HG03159 (cell line): Measurements from ENCODE around the gene IL22RA1.

Experiments used
- ATAC-seq: cut with Tn5 transposase; IDR thresholded peaks from one replicate; pipeline ENCODE4 v1.9.1; 2021; ENCODE audit warnings: mild to moderate bottlenecking, moderate library complexity; ENCODE audit not compliant: unreplicated experiment

IL22RA1 gene, protein sequence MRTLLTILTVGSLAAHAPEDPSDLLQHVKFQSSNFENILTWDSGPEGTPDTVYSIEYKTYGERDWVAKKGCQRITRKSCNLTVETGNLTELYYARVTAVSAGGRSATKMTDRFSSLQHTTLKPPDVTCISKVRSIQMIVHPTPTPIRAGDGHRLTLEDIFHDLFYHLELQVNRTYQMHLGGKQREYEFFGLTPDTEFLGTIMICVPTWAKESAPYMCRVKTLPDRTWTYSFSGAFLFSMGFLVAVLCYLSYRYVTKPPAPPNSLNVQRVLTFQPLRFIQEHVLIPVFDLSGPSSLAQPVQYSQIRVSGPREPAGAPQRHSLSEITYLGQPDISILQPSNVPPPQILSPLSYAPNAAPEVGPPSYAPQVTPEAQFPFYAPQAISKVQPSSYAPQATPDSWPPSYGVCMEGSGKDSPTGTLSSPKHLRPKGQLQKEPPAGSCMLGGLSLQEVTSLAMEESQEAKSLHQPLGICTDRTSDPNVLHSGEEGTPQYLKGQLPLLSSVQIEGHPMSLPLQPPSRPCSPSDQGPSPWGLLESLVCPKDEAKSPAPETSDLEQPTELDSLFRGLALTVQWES

DNA sequence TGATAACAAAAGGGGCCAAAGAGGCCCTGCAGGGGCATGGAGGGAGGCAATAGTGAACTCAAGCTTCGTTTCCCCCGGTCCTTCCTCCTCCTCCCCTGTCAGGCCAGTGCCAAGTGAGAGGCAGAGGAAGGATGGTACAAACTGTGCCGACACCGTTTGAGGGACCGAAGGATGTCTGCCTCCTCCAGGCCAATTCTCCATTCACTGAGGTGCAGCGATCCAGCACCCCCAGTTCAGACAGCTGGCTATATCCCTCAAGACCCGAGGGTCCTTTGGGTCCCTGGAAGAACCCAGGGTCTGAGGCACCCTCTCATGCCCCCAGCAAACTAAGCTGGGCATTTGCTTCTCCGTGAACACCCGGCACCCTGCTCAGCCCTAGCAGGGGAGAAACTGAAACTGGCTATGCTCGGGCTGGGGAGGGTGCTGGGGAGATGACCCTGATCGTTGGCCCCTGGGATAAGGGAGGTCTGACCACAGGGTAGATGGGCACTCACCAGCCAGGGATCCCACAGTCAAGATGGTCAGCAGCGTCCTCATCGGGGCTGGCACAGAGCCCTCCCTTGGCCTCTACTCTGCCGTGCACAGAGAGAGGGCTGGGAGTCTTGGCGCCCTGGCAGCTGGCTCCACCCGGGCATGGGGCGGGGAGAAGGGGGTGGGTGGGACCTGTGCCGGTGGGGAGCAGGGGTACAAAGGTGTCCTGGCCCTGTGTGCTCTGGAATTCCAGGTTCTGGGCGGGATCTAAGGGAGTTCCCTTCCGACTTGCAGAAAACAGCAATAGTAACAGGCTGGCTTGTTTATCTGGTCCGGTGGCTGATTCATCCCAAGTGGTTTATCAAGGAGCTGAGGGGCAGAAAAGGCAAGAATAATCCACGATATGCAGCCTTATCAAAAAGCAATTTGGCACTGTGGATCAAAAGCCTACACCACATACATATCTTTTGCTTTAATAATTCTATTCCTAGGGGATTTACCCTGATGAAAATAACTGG lies at the start of gene IL22RA1:
Gene IL22RA1 (minus strand): TSS at position 595 of the 989 bp plus-strand sequence. CDS start 58 bp downstream, at position 537.
- ATAC-seq: no peak

DNA sequence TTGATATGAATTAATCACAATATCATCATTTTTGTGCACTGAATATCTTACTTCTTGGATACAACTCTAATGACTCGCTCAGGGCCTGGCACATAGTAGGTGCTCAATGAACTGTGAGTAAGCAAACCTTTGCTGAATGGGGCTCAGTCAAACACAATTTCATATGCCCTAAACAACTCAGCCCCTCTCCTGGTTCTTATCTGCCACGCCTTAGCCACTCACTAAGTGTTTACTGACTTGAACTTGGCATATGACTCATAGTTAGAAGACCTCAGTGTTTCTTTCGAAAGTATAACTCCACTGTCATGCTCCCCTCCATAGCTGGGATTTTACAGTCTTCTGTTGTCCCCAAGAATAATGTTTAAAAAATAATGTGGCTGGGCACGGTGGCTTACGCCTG lies 48.9 kb upstream of the IL22RA1 start:
- ATAC-seq: no peak

DNA sequence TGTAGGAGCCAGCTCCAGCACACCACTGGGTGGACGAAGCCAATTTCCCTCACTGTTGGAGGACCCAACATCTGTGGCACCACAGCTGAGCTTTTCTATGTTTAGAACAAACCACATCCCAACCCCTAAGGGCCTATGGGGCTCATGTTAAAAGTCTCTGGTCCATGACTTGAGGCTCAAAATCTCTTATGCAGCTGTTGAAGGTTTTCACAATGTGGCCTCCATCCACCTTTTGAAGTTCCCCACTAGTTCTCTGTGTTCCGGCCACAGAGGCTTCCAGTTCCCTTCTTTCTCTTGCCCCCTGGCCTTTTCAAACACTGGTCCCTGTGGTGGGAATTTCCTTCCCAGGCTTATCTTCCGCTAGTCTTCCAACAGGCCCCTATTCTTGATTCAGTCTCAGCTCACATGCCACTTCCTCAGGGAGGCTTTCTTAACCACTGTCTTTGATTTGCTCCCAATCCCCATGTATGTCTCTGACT lies 48.1 kb upstream of the IL22RA1 start:
- ATAC-seq: peak; percentile 57

DNA sequence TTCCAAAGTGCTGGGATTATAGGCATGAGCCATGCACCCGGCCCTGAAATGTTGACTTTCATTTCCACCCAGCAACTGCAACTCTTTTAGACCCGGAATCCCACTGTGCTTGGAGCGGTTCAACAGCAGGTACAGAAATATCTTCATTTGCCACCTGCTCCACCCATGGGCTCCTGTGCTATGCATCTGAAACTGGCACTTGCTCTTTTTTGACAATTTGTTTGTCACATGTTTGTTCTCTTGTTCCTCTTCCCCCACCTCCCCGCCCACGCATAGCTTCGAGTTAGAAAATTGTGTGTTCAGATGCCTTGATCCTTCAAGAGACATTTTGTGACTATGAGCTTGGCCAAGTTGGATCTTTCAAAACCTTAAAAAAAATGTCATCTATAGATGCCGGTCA lies 46.6 kb upstream of the IL22RA1 start:
- no peak for ATAC-seq

DNA sequence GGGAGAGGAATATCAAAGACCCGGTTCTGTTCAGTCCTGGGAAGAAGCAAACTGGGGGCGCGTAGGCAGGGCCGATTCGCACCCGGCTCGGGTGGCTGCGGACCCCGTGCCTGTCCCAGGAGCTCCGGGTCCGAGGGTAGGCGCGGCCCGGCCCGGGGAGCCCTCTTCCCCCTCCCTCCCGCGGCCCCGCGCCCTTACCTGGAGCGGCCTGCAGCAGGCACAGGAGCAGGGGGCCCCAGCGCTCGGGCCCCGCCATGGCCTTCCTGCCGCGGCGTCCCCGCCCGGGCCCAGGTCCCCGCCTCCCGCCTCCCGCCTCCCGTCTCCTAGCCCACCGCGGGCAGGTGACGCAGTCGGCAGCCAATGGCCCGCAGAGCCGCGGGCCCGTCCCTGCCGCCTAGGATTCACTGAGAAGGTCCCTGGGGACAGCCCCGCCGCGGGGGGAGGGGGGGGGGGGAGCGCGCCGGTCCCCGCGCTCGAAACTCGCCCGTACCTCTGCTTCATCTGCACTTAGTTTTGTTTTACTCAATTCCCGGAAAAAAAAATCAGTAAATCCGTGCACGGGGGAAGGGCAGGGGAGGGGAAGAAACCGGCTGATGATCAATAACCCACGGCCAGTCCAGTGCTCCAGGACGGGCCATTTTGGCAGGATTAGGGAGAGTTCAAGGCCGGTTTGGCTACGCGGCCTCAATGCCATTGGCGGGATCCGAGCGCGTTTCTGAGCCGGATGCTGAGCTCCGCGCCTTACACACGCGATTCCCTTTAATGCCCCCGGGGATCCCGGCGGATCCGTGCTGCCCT lies 44.3 kb upstream of the IL22RA1 start, which contains the start of gene IFNLR1:
Gene IFNLR1 (minus strand): TSS at position 297 of the 798 bp plus-strand sequence. CDS start 41 bp downstream, at position 256.
- no peak for ATAC-seq

DNA sequence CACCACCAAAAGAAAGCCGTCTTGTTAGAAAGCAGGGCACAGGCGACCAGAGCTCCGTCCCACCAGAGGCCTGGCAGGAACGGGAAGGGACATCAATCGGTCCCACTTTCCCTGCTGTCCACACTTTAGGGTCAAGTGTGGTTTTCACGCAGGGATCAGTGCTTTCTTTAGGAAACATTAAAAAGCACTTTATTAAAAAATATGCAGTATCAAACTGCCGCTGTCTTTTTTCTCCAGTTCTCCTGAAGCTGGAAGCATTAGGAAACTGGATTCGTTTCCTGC lies 43.7 kb upstream of the IL22RA1 start:
- no peak for ATAC-seq

DNA sequence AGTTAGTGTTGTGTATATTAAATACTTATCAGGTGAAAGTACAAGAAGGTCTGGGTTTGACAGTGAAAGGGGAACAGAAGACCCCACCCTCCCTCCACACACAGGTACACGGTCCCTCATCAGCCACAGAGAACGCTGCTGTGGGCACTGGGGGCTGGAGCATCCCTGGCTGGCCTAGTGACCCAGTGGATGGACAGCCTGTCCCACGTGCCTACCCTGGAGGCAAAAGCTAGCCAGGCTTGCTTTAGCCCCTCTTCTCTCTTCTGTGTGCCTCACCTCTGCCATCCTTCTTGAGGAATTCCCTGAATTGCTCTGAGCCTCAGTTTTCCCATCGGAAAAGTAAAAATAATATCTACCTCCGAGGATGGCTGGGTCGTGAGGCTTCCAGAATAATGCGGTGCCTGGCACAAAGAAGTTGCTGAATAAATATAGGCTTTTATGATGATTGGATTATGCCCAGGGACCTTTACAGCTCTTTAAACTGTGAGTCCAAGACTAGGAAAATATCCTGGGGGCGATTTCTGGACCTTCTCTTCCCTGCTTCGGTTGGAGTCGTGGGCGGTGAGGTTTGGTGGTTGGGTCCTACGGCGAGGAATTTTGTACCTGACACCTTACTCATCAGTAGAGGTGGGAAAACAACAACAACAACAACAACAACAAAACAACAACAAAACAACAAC lies 43.2 kb upstream of the IL22RA1 start:
- no peak for ATAC-seq

DNA sequence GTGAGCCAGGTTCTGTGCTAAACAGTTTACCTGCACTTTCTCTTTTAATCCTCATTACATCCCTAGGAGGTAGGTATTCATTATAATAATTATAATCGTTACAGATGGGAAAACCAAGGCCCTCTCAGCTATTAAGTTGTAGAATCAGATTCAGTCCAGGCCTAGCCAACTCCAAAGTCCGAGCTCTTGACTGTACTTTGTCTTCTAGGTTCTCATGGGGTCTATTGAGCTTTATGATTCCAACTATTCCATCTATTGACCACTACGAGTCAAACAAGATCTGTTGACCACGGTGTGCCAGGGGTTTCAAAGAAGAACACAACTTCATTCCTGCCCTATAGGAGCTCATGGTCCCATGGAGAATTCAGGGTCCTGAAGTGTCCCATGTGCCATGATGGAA lies 42.1 kb upstream of the IL22RA1 start:
- ATAC-seq: no peak

DNA sequence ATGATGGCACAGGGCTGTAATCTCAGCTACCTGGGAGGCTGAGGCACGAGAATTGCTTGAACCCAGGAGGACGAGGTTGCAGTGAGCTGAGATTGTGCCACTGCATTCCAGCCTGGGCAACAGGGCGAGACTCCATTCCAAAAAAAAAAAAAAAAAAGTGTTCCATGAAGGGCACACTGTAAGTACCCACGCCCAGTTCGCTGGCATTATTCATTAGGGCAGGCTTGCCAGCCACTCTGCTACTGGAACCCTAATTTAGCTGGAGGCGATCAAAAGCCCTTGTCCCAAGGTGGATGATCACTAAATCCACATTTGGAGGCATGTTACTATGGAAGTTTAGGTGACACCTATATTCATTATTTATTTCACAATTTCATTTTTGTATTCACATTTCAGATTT lies 39.1 kb upstream of the IL22RA1 start:
- ATAC-seq: no peak

DNA sequence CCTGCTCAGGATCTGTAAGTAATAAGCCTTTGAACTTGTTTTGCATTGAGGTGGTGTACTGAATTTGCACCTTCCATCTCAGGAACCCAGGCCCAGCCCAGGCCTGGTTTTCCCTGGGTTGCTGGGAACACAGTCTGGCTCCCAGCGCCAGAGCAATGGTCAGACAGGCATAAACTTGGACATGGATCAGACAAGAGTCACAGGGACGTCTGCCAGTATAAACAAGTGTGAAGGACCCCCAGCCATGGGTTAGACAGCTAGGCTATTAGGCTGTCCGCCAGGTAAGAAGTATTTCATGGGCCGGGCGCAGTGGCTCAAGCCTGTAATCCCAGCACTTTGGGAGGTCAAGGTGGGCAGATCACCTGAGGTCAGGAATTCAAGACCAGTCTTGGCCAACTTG lies 38.7 kb upstream of the IL22RA1 start:
- no peak for ATAC-seq

DNA sequence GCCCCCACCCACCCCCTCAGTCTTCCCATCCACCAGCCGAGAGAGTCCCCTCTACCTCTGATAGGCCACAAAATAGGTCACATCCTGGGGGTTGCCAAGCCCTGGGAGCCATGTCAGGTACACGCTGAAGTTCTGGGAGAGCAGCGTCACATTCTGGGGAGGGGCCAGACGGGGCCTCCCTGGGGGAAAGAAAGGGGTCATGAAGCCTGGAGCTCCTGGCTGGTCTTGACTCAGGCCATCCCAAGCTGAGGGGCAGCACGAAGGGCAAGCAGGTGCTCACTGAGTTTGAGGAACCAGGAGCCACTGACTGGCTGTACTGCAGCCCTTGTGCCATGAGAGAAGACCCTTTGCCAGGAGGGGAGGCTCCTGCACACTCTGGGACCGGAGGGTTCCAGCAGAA lies 37.7 kb upstream of the IL22RA1 start:
- ATAC-seq: no peak

DNA sequence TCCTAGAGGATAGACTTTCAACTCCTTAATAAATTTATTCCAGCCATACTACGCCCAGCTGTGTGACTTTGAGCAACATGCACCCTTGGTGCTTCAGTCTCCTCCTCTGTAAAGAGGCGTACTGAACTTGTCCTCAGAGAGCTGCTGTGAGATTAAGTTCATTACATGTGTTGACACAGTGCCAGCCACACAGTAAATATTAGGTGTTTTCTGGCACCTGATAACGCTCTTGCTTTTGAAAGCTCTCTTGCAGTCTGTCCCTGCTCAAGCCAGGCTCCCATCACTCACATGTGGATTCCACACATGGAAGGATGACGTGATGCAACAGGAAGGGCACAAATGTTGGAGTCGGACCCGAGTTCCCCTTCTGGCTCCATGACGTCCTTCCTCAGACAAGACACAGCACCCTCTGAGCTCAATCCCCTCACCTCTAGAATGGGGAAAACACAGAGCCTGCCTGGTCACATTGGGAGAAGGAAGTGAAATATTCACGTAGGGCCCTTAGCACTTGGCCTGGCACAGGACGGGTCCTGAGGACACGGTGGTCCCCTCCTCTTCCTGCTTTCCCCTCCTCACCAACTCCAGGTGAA lies 36.4 kb upstream of the IL22RA1 start:
- ATAC-seq: no peak

DNA sequence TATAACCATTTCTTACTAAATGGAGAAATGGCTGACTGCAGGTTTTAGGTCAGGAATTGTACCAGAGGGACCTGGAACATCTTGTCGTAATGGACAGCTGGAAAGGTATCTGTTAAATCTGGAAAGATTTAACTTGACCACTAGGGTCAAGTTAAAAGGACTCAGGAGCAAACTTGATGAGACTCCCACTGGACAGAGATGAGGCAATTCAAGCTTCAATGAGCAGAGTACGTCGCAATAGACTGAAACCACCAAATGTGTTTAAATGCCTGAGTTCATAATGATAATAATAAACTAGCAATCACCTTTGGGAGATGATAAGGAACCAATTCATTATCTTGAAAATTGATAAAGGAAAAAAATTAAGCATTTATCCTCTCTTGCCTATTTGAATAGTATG lies 35.5 kb upstream of the IL22RA1 start:
- no peak for ATAC-seq

DNA sequence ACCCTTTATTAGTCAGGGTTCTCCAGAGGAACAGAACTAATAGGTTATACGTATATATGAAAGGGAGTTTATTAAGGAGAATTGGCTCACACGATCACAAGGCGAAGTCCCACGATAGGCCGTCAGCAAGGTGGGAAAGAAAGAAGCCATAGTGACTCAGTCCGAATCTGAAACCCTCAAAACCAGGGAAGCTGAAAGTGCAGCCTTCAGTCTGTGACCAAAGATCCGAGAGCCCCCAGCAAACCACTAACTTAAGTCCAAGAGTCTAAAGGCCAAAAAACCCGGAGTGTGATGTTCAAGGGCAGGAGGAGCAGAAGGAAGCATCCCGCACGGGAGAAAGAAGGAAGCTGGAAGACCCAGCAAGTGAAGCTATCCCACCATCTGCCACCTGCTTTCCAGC lies 34.2 kb upstream of the IL22RA1 start:
- no peak for ATAC-seq

DNA sequence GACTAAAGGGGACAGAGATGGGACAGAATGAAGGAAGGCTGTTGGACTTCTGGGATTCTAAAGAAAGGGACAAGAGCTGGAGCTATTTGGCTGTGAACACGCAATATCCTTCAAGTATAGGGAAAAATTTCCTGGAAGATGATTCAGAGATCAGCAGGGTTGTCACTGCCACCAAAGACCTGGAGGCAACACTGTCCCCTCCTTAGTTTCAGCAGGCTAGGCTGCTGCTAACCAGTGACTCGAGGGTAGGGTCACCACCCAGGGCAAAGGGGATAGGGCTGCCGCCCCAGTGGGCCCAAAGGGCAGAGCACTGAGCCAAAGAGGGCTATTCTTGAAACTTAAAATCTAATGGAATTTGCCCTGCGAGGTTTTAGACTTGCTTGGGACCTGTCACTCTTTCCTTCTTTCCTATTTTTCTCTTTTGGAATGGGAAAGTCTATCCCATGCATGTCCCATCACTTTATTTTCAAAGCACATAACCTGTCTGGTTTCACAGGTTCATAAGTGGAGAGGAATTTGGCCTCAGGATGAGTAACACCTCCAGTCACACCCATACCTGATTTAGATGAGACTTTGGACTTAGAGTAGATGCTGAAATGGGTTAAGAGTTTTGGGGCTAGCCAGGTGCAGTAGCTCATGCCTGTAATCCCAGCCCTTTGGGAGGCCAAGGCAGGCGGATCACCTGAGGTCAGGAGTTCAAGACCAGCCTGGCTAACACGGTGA lies 32.3 kb upstream of the IL22RA1 start:
- ATAC-seq: no peak

DNA sequence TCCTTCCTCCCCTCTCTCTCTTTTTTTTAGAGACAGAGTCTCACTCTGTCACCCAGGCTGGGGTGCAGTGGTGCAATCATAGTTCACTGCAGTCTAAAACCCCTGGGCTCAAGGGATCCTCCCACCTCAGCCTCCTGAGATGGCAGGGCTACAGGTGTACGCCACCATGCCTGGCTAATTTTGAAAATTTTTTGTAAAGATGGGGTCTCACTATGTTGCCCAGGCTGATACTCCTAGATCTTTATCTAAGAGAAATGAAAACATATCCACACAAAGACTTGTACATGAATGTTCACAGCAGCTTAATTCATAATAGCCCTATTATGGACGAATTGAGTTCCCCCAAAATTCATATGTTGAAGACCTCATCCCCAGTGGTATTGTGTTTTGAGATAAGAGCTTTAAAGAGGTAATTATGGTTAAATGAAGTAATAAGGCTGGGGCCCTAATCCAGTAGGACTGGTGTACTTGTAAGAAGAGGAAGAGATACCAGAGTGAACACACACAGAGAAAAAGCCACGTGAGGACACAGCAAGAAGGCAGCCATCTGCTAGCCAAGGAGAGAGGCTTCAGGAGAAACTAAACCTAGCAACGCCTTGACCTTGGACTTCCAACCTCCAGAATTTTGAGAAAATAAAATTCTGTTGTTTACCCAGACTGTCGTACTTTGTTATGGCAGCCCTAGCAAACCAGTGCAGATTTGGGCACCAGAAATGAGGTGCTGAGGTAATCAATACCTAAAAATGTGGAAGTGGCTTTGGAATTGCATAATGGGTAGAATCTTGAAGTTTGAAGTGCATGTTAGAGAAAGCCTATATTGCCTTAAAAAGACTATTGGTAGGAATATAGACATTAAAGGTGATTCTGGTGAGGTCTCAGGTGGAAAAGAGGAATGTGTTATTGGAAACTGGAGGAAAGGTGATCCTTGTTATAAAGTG lies 31.0 kb upstream of the IL22RA1 start:
- ATAC-seq: no peak

DNA sequence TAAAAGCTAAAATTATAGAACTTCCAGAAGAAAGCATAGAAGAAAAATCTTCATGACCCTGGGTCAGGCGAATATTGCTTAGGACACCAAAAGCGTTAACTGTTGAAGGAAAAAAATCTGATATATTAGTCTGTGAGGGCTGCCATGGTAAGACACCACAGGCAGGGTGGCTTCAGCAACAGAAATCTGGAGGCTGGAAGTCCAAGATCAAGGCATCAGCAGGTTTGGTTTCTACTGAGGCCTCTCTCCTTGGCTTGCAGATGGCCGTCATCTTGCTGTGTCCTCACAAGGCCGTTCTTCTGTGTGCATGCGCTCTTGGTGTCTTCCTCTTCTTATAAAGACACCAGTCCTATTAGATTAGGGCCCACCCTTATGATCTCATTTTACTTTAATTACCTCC lies 29.7 kb upstream of the IL22RA1 start:
- ATAC-seq: no peak

DNA sequence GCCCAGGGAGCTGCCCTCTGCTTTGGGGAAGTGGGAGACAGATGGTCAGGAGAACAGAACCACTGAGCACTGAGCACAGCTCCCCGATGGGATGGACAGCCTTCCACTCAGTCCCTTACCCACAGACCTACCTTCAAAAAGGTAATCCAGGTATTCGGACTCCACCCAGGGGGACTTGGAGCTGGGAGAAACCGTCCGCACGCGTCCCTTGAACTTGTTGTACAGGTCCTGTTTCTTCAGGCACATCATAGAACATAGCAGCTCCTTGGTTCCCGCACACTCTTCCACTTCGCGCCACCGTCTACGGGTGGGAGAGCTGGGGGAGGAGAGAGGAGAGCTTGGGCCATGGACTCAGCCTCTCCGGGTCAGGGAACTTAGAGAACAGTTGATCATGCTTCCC lies 26.3 kb upstream of the IL22RA1 start:
- ATAC-seq: no peak
